DND-41 (cell line): ENCODE data around the gene ACTA2.

ENCODE experiments used
- ATAC-seq: fragments of 200-7000 bp; cut with Tn5 transposase; 3 replicates; pipeline ENCODE4 v1.9.1; 2021; ENCODE audit warnings: low read depth; ENCODE audit not compliant: insufficient read depth
- DNase-seq: peaks from one replicate; pipeline ENCODE4 v3.0.0-alpha.2; 2020
- H2AFZ ChIP-seq: 2 replicates; pipeline ENCODE4 v1.6.0; 2012; ENCODE audit warnings: low read depth, low read length
- H3K27ac ChIP-seq: 2 replicates; pipeline ENCODE4 v1.5.1; 2012; ENCODE audit warnings: low read length, inconsistent platforms
- H3K27me3 ChIP-seq: fragments of 200-600 bp; sonication (generic); 2 replicates; pipeline ENCODE4 v1.6.0; 2012; ENCODE audit warnings: low read length, mild to moderate bottlenecking, inconsistent platforms; ENCODE audit not compliant: insufficient read depth, poor library complexity
- H3K36me3 ChIP-seq: 2 replicates; pipeline ENCODE4 v1.5.1; 2012; ENCODE audit warnings: low read length, inconsistent platforms; ENCODE audit not compliant: insufficient read depth
- H3K4me1 ChIP-seq: 2 replicates; pipeline ENCODE4 v1.5.1; 2012; ENCODE audit warnings: mild to moderate bottlenecking, low read length; ENCODE audit not compliant: insufficient read depth
- H3K4me2 ChIP-seq: 2 replicates; pipeline ENCODE4 v1.6.0; 2012; ENCODE audit warnings: mild to moderate bottlenecking, moderate library complexity, low read length, inconsistent platforms; ENCODE audit not compliant: insufficient read depth
- H3K4me3 ChIP-seq, 2 experiments: fragments of 200-600 bp in 1 of 2; shearing (Covaris generic) in 1 of 2; 2 replicates each; pipeline ENCODE4 v1.5.1; 2012 to 2016; ENCODE audit warnings: inconsistent platforms in 2 of 2, low read length in 2 of 2, mild to moderate bottlenecking in 2 of 2, low read depth in 1 of 2, moderate library complexity in 1 of 2
- H3K79me2 ChIP-seq: 2 replicates; pipeline ENCODE4 v1.6.0; 2012; ENCODE audit warnings: low read length, inconsistent platforms; ENCODE audit not compliant: insufficient read depth
- H3K9ac ChIP-seq: 2 replicates; pipeline ENCODE4 v1.6.0; 2012; ENCODE audit warnings: low read depth, mild to moderate bottlenecking, inconsistent platforms, low read length, moderate library complexity
- H3K9me3 ChIP-seq: 2 replicates; pipeline ENCODE4 v1.5.1; 2012; ENCODE audit warnings: low read length, moderate library complexity, mild to moderate bottlenecking, inconsistent platforms; ENCODE audit not compliant: insufficient read depth, severe bottlenecking
- H4K20me1 ChIP-seq: 2 replicates; pipeline ENCODE4 v1.6.0; 2012; ENCODE audit warnings: low read length; ENCODE audit not compliant: insufficient read depth
- EZH2 ChIP-seq: IDR thresholded peaks from 3 replicates; pipeline ENCODE4 v1.6.1; 2012; ENCODE audit warnings: borderline replicate concordance, low read depth, mild to moderate bottlenecking, moderate library complexity, low read length, inconsistent platforms; ENCODE audit not compliant: severe bottlenecking
- TF ChIP-seq, protein P1 (sequence below): IDR thresholded peaks from 2 replicates; pipeline ENCODE4 v1.5.1; 2012; ENCODE audit warnings: borderline replicate concordance, low read length, moderate library complexity, mild to moderate bottlenecking; ENCODE audit not compliant: poor library complexity, severe bottlenecking; ENCODE audit errors: extremely low read depth

ACTA2 gene

DNA sequence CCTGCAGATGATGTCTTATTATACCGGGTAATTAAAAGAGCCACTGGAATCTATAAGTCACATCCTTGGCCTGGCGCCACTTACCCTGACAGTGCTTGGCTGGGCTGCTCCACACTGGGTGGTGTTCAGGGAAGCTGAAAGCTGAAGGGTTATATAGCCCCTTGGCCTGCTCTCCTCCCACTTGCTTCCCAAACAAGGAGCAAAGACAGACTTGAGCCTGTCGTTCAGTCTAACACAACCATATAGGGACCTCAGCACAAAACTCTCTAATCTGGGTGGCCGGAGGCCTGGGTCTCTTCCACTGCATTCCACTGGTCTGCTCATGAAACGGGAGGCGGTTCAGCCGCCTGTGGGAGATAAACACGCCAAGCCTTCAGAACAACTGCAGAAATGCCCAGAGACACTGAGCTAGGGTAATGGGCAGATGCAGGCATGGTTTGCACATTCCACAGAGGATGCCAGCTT is at the start of gene ACTA2:
Gene ACTA2 (minus strand): TSS at position 127 of the 465 bp plus-strand sequence. CDS start 3,843 bp downstream, outside the sequence.
- no peak within 1 kb of the TSS for H3K9ac ChIP-seq
- TF ChIP-seq EZH2 = no peak
- TF ChIP-seq, protein P1, sequence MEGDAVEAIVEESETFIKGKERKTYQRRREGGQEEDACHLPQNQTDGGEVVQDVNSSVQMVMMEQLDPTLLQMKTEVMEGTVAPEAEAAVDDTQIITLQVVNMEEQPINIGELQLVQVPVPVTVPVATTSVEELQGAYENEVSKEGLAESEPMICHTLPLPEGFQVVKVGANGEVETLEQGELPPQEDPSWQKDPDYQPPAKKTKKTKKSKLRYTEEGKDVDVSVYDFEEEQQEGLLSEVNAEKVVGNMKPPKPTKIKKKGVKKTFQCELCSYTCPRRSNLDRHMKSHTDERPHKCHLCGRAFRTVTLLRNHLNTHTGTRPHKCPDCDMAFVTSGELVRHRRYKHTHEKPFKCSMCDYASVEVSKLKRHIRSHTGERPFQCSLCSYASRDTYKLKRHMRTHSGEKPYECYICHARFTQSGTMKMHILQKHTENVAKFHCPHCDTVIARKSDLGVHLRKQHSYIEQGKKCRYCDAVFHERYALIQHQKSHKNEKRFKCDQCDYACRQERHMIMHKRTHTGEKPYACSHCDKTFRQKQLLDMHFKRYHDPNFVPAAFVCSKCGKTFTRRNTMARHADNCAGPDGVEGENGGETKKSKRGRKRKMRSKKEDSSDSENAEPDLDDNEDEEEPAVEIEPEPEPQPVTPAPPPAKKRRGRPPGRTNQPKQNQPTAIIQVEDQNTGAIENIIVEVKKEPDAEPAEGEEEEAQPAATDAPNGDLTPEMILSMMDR = no peak
- H3K27me3 ChIP-seq = no peaks in the 10 kb centered on the region
- no peak for ATAC-seq
- no peaks in the 10 kb centered on the region for H3K79me2 ChIP-seq
- no peaks in the 10 kb centered on the region for H3K4me1 ChIP-seq
- H2AFZ ChIP-seq = no peak within 1 kb of the TSS
- H3K27ac ChIP-seq = no peak within 1 kb of the TSS
- no peak within 1 kb of the TSS for H3K4me2 ChIP-seq
- DNase-seq = no peak
- no peak within 1 kb of the TSS for H3K4me3 ChIP-seq
- H3K36me3 ChIP-seq = no peaks in the 10 kb centered on the region
- no peaks in the 10 kb centered on the region for H4K20me1 ChIP-seq
- H3K9me3 ChIP-seq = no peaks in the 10 kb centered on the region

DNA sequence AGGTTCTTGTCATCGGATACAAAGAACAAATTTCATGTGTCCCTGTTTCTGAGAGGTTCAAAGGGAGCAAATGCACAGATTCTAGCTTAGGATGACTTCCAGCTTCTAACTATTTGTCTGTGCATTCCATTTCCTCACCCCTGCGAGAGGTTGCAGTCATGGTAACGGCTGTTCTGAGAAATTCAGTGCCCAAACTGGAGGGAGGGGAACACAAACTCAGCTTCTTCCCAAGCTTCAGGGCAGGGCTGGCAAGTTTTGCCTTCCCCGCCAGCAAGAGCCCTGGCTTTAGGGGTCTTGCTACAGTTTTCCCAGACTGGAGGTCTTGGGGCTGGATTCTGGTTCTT is 49.1 kb upstream of the ACTA2 start:
- H3K27ac ChIP-seq = no peak overlapping the region
- H3K4me3 ChIP-seq = no peak overlapping the region
- H3K36me3 ChIP-seq = no peaks in the 10 kb centered on the region
- no peak overlapping the region for H3K9ac ChIP-seq
- 0 out of 3 replicates have a peak, but pooled peaks have one; percentile 40 for ATAC-seq
- no peak overlapping the region for H2AFZ ChIP-seq
- peaks cover 12% of the 10 kb centered on the region for H3K4me1 ChIP-seq
- H3K27me3 ChIP-seq = no peaks in the 10 kb centered on the region
- no peaks in the 10 kb centered on the region for H3K79me2 ChIP-seq
- no peaks in the 10 kb centered on the region for H3K9me3 ChIP-seq
- H3K4me2 ChIP-seq = no peak overlapping the region
- TF ChIP-seq, protein P1 = no peak
- TF ChIP-seq EZH2 = no peak
- no peak for DNase-seq
- H4K20me1 ChIP-seq = no peaks in the 10 kb centered on the region

DNA sequence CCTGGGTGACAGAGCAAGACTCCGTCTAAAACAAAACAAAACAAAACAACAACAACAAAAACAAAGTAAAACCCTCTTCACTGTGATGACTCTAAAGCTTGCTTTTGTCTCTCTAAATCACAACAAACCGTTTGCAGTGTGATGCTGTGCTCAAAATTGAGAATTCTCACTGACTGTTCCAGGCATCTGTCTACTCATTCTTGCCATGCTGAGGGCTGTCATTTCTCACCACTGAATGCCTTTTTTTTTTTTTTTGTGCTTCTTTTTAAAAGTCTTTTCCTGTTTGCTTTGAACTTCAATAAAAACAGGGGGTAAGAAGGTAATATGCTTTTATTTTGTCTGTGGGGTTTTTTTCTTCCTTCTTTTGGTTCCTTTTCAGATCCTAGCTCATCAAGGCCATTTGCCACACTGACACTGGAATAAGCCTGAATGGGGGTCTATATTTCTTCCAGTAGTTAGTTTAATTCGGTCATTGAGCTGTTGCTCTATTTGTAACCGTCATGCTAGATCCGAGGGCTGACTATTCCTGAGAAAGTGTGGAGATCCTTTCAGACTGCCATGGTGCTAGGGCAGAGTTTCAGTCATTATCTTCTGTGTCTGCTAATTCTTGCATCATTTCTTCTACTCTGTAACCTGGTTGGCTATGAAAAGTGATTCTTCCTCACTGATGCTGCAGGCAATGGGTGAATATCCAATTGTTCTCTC is 48.6 kb upstream of the ACTA2 start:
- H3K27ac ChIP-seq = no peak overlapping the region
- no peaks in the 10 kb centered on the region for H3K9me3 ChIP-seq
- H3K79me2 ChIP-seq = no peaks in the 10 kb centered on the region
- no peak overlapping the region for H3K4me3 ChIP-seq
- no peaks in the 10 kb centered on the region for H3K27me3 ChIP-seq
- H3K4me2 ChIP-seq = no peak overlapping the region
- H4K20me1 ChIP-seq = no peaks in the 10 kb centered on the region
- no peak for TF ChIP-seq EZH2
- TF ChIP-seq, protein P1 = no peak
- no peak overlapping the region for H3K9ac ChIP-seq
- ATAC-seq = peak; percentile 40; the same call in 1 of the 3 replicates
- DNase-seq = no peak
- H3K4me1 ChIP-seq = peaks cover 12% of the 10 kb centered on the region
- H3K36me3 ChIP-seq = no peaks in the 10 kb centered on the region
- H2AFZ ChIP-seq = no peak overlapping the region
